Germinal center (tissue), 1 donor: ENCODE measurements around the gene IL13RA1.
"Not testable (repeated sequence)": the region's sequence is repeated elsewhere in the genome, so short reads cannot be mapped to it uniquely, and the experiment has no call there.

Experiments
- DNase-seq: peaks from one replicate; pipeline ENCODE4 v3.0.0; 2012; ENCODE audit warnings: mixed read lengths, low spot score

IL13RA1 gene

GRCh38 chrX:118780509-118780908 lies 53.1 kb downstream of the IL13RA1 start:
- DNase-seq, result no peak

- no peak for DNase-seq
These were observed 53.5 kb downstream of the IL13RA1 start for GRCh38 chrX:118780911-118781310.

GRCh38 chrX:118795528-118796280 lies 68.3 kb downstream of the IL13RA1 start:
- DNase-seq, result no peak

- DNase-seq, result no peak
These were observed 75.5 kb downstream of the IL13RA1 start for GRCh38 chrX:118802857-118803256.

- no peak for DNase-seq
These were observed 80.0 kb downstream of the IL13RA1 start for GRCh38 chrX:118807151-118808017.

GRCh38 chrX:118817257-118817656 lies 89.9 kb downstream of the IL13RA1 start:
- DNase-seq, result not testable (repeated sequence)

- peak; percentile 72 for DNase-seq
These were observed 96.1 kb downstream of the IL13RA1 start, which contains the start of gene ZCCHC12 for GRCh38 chrX:118823263-118824172. Gene ZCCHC12, plus strand, starts transcription at chrX:118823824. Its CDS starts 1,421 bp downstream, at chrX:118825245.

GRCh38 chrX:118824173-118824730 lies 96.8 kb downstream of the IL13RA1 start:
- DNase-seq, result no peak

- no peak for DNase-seq
These were observed 97.8 kb downstream of the IL13RA1 start for GRCh38 chrX:118825227-118825626.

- DNase-seq, result peak; percentile 62
These were observed 112.0 kb downstream of the IL13RA1 start for GRCh38 chrX:118839334-118839958.
